Skeletal muscle satellite cell (primary cell): ENCODE data around the gene CERS1.
A peak's percentile ranks its signal among the peaks of the same experiment; 100 is the strongest.

ENCODE experiments used
- H3K27me3 ChIP-seq: 2 replicates; pipeline ENCODE4 v1.7.0; 2013; ENCODE audit warnings: low read length; ENCODE audit not compliant: control insufficient read depth, insufficient read depth
- H3K36me3 ChIP-seq: 2 replicates; pipeline ENCODE4 v1.7.0; 2013; ENCODE audit warnings: mild to moderate bottlenecking, control low read depth, low read length; ENCODE audit not compliant: insufficient read depth
- H3K4me1 ChIP-seq: 2 replicates; pipeline ENCODE4 v1.7.0; 2013; ENCODE audit warnings: low read length; ENCODE audit not compliant: control insufficient read depth, insufficient read depth
- H3K4me2 ChIP-seq: 2 replicates; pipeline ENCODE4 v1.7.0; 2013; ENCODE audit warnings: mild to moderate bottlenecking, low read length
- H3K4me3 ChIP-seq: 2 replicates; pipeline ENCODE4 v1.7.0; 2013; ENCODE audit warnings: low read length
- H3K9ac ChIP-seq: 2 replicates; pipeline ENCODE4 v1.7.0; 2013; ENCODE audit warnings: mild to moderate bottlenecking, low read depth, low read length, moderate library complexity
- H3K9me3 ChIP-seq: replicated peaks from 2 replicates; pipeline ENCODE4 v1.7.0; 2013; ENCODE audit warnings: mild to moderate bottlenecking, control low read depth, low read length

Gene CERS1

GRCh38 chr19:18857223-18857622 is 38.7 kb downstream of the CERS1 start:
- H3K9ac ChIP-seq, result no peak overlapping the region
- no peaks in the 10 kb centered on the region for H3K9me3 ChIP-seq
- H3K36me3 ChIP-seq, result peaks cover 97% of the 10 kb centered on the region
- no peaks in the 10 kb centered on the region for H3K27me3 ChIP-seq
- H3K4me2 ChIP-seq, result no peak overlapping the region
- H3K4me1 ChIP-seq, result no peaks in the 10 kb centered on the region
- H3K4me3 ChIP-seq, result no peak overlapping the region

- no peak overlapping the region for H3K4me2 ChIP-seq
- peaks cover 97% of the 10 kb centered on the region for H3K36me3 ChIP-seq
- no peaks in the 10 kb centered on the region for H3K4me1 ChIP-seq
- no peak overlapping the region for H3K9ac ChIP-seq
- no peak overlapping the region for H3K4me3 ChIP-seq
- H3K9me3 ChIP-seq, result no peaks in the 10 kb centered on the region
- no peaks in the 10 kb centered on the region for H3K27me3 ChIP-seq
Measured at GRCh38 chr19:18856385-18857126, 39.4 kb downstream of the CERS1 start.

DNA sequence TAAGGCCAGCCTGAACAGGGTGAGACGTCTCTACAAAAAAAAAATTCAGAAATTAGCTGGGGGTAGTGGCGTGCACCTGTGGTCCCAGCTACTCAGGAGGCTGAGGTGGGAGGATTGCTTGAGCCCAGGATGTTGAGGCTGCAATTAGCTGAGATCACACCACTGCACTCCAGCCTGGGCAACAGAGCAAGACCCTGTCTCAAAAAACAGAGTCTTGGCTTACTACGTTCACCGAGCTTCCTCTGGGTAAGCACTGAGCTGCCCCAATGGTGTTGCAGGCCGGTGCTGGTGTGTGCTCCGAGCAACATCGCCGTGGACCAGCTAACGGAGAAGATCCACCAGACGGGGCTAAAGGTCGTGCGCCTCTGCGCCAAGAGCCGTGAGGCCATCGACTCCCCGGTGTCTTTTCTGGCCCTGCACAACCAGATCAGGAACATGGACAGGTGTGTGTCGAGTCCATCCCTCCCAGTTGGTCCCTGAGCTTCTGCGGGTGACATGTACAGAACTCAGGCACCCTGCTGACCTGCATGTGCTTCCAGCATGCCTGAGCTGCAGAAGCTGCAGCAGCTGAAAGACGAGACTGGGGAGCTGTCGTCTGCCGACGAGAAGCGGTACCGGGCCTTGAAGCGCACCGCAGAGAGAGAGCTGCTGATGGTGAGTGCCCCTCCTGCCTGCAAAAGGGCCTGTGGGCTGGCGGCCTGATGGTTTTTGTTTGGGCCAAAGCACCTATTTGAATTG is 40.1 kb downstream of the CERS1 start:
- H3K36me3 ChIP-seq, result peaks cover 97% of the 10 kb centered on the region
- H3K4me2 ChIP-seq, result no peak overlapping the region

GRCh38 chr19:18854982-18855381 is 41.0 kb downstream of the CERS1 start:
- H3K36me3 ChIP-seq, result peaks cover 97% of the 10 kb centered on the region
- no peak overlapping the region for H3K9ac ChIP-seq
- H3K27me3 ChIP-seq, result no peaks in the 10 kb centered on the region
- H3K4me1 ChIP-seq, result peaks cover 1% of the 10 kb centered on the region
- H3K9me3 ChIP-seq, result no peaks in the 10 kb centered on the region
- no peak overlapping the region for H3K4me2 ChIP-seq
- no peak overlapping the region for H3K4me3 ChIP-seq

More for the DNA sequence above, 40.1 kb downstream of the CERS1 start:
- Histone ChIP-seq H3K27me3 (no peaks in the 10 kb centered on the region), H3K4me3 (no peak overlapping the region), H3K9ac (no peak overlapping the region), H3K9me3 (no peaks in the 10 kb centered on the region), H3K4me1 (no peaks in the 10 kb centered on the region)

DNA sequence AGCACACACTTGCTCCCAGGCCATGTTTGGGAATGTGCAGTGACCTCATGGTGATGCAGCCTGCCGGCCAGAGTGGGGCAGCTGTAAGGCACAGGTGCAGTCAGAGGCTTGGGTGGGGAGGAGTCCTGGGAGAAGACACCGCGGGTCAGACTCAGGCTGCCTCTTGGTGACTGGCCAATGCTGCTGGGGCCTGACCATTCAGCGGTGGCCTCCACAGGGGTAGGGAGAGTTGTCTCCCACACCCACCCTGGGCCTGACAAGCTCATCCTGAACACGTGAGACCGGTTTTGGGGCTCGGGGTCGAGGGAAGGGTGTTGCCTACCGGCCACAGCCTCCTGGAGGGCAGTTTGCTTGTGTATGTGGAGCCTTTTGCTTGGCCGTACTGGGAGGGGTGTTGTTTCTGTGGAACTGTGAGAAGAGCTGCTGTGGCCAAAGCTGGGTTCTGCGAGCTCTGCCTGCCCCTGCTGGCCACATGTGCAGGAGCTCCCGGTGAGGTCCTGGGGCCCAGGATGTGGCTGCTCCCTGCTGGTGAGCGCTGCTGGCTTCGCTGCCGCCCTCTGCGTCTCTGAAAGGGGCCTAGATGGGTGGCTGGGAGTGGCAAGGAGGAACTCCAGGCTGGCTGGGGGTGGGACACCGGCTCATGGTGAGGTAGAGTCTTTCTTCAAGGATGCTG is 42.1 kb downstream of the CERS1 start:
- H3K4me3 ChIP-seq, result no peak overlapping the region
- no peak overlapping the region for H3K4me2 ChIP-seq
- H3K4me1 ChIP-seq, result peaks cover 12% of the 10 kb centered on the region
- H3K27me3 ChIP-seq, result no peaks in the 10 kb centered on the region
- no peaks in the 10 kb centered on the region for H3K9me3 ChIP-seq
- no peak overlapping the region for H3K9ac ChIP-seq
- H3K36me3 ChIP-seq, result peaks cover 88% of the 10 kb centered on the region

DNA sequence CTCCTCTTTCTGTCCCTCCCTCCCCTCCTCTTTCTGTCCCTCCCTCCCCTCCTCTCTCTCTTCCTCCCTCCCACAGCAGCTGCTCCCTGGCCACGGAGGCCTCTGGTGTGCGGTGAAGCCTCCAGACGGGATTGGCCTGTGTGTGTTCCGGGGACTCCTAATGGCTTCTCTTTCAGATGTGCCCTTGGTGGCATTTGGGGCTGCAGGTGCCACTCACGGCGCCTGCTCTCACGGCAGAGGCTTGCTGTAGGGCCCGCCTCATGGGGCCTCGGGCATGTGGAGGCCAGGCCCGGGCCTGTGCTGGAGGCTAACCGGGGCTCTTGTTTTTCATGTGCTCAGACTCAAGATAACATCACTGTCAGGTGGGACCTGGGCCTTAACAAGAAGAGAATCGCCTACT is 43.3 kb downstream of the CERS1 start:
- Histone ChIP-seq H3K9ac (no peak overlapping the region), H3K36me3 (peaks cover 82% of the 10 kb centered on the region), H3K27me3 (no peaks in the 10 kb centered on the region), H3K4me2 (no peak overlapping the region), H3K4me1 (peaks cover 22% of the 10 kb centered on the region), H3K4me3 (no peak overlapping the region), H3K9me3 (no peaks in the 10 kb centered on the region)

- Histone ChIP-seq H3K4me1 (peaks cover 28% of the 10 kb centered on the region), H3K9me3 (no peaks in the 10 kb centered on the region), H3K4me2 (no peak overlapping the region), H3K36me3 (peaks cover 74% of the 10 kb centered on the region), H3K27me3 (no peaks in the 10 kb centered on the region), H3K4me3 (no peak overlapping the region), H3K9ac (no peak overlapping the region)
Measured at GRCh38 chr19:18851673-18852325, 44.2 kb downstream of the CERS1 start.

- H3K9ac ChIP-seq, result no peak overlapping the region
- peaks cover 63% of the 10 kb centered on the region for H3K36me3 ChIP-seq
- H3K4me3 ChIP-seq, result no peak overlapping the region
Measured at GRCh38 chr19:18850471-18851375, 45.2 kb downstream of the CERS1 start.

DNA sequence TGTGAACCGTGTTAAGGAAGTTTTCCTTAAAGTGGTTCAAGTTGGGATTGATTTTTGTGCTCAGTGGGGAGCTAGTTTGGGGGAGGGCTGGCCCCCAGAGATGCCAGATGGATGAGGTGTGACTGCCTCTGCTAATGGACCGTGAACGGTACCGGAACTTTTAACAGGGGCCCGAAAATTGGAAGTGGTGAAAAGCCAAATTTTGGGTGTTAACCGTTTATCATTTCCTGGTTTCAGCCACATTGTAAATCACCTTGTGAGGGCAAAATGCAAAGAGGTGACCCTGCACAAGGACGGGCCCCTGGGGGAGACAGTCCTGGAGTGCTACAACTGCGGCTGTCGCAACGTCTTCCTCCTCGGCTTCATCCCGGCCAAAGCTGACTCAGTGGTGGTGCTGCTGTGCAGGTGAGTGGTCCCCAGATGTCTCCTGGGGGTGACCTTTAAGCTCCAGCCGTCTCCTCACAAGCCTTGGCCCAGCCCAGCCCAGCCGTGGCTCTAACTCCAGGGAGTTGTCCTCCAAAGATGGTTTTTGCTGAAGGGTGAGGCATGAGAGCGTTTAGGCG is 46.0 kb downstream of the CERS1 start:
- Histone ChIP-seq H3K4me1 (peaks cover 29% of the 10 kb centered on the region), H3K27me3 (no peaks in the 10 kb centered on the region), H3K4me2 (no peak overlapping the region), H3K36me3 (peaks cover 55% of the 10 kb centered on the region), H3K4me3 (no peak overlapping the region), H3K9ac (peak overlapping the region; percentile 33), H3K9me3 (no peaks in the 10 kb centered on the region)

More at GRCh38 chr19:18850471-18851375, 45.2 kb downstream of the CERS1 start:
- Histone ChIP-seq H3K4me2 (no peak overlapping the region), H3K4me1 (peaks cover 29% of the 10 kb centered on the region), H3K9me3 (no peaks in the 10 kb centered on the region), H3K27me3 (no peaks in the 10 kb centered on the region)

DNA sequence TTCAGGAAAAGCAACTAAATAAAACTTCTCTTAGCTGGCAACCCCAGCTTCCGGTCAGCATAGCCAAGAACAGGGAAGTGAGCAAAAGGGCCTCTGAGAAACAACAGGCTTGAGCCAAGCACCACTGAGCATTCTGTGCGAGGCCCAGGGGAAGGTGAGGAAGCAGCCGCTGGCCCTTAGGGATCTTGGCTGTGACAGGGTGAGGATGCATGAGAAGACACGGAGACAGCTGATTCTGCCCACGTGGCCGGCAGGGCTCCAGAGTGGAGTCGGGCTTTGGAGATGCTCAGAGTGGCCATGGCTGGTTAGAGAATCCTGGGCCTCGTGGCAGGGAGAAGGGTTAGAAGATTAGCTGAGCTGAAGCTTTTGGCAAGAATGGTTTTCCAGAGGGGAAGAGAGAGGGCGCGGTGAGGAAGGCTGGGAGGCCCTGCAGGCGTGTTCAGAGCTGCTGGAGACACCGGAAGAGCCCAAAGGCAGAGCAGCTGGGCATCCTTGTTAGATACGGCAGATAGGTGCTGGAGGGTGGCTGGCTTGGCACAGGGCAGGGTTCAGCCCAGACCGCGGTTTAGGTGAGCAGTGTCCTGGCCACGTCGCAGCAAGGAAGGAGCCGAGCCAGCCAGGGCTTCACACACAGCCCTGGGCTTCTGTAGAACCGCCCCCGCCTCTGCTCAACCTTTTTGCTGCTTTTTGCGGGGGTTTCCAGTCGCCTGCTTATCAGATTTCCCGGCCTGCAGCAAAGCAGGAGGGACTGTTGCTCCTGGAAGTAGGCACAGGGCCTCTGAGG is 46.9 kb downstream of the CERS1 start:
- H3K36me3 ChIP-seq, result peaks cover 46% of the 10 kb centered on the region
- H3K4me2 ChIP-seq, result peak overlapping the region; percentile 0
- no peaks in the 10 kb centered on the region for H3K27me3 ChIP-seq
- peak overlapping the region; percentile 33 for H3K9ac ChIP-seq
- H3K4me3 ChIP-seq, result no peak overlapping the region
- H3K9me3 ChIP-seq, result no peaks in the 10 kb centered on the region
- H3K4me1 ChIP-seq, result peaks cover 29% of the 10 kb centered on the region
